Loucy (cell line): ENCODE measurements around the gene TENT4B.
"Not testable (repeated sequence)": the region's sequence is repeated elsewhere in the genome, so short reads cannot be mapped to it uniquely, and the experiment has no call there.

Experiments used
- CTCF ChIP-seq: fragments of 200-600 bp; sonication (generic); conservative IDR thresholded peaks from 2 replicates; pipeline ENCODE4 v1.5.1; 2014; ENCODE audit warnings: mild to moderate bottlenecking, antibody characterized with exemption, low read length
- EZH2phosphoT487 ChIP-seq: fragments of 200-600 bp; IDR thresholded peaks from 2 replicates; pipeline ENCODE4 v1.6.1; 2018; ENCODE audit warnings: antibody characterized with exemption, mild to moderate bottlenecking, moderate library complexity, borderline replicate concordance

- TF ChIP-seq CTCF, EZH2phosphoT487: not testable (repeated sequence)
Measured at GRCh38 chr16:50171773-50172172, 18.7 kb downstream of the TENT4B start.
